ENCODE measurements around the gene TRAIP.

TRAIP gene

GRCh38 chr3:49867871-49868321 is 11.5 kb upstream of the TRAIP start:
- Histone ChIP-seq H3K4me1 (ENCODE audit: control insufficient read depth, low read length) (peaks cover 16% of the 10 kb centered on the region), H3K27me3 (ENCODE audit: control insufficient read depth, low read length) (peaks cover 61% of the 10 kb centered on the region), H3K4me2 (ENCODE audit: low read length) (no peak overlapping the region), H4K20me1 (ENCODE audit: control insufficient read depth, insufficient read depth, low read depth, low read length) (no peaks in the 10 kb centered on the region), H3F3A (ENCODE audit: control insufficient read depth, insufficient read depth) (no peaks in the 10 kb centered on the region), H3K27ac (ENCODE audit: low read depth, low read length) (no peak overlapping the region), H3K9me2 (replicated peaks; ENCODE audit: control insufficient read depth, low read length) (no peaks in the 10 kb centered on the region), H3K4me3 (ENCODE audit: low read length) (no peak overlapping the region), H3K9me3 (ENCODE audit: control insufficient read depth, insufficient read depth, low read length) (no peaks in the 10 kb centered on the region), H3K36me3 (ENCODE audit: control insufficient read depth, low read length) (no peaks in the 10 kb centered on the region), H3K79me2 (ENCODE audit: control insufficient read depth, low read length) (no peaks in the 10 kb centered on the region)
- no peak for TF ChIP-seq CTCF (IDR thresholded peaks at IDR 0.05; ENCODE audit: low read depth, low read length, poor library complexity, severe bottlenecking)
- TF ChIP-seq EZH2phosphoT487 (IDR thresholded peaks at IDR 0.05; ENCODE audit: borderline replicate concordance, low read length): no peak

- Histone ChIP-seq H3K27me3 (ENCODE audit: control insufficient read depth, low read length) (peaks cover 61% of the 10 kb centered on the region), H3K27ac (ENCODE audit: low read depth, low read length) (no peak overlapping the region), H3K4me2 (ENCODE audit: low read length) (no peak overlapping the region)
These were observed 11.0 kb upstream of the TRAIP start for GRCh38 chr3:49867400-49867799.

GRCh38 chr3:49865198-49865784 is 8.9 kb upstream of the TRAIP start:
- no peaks in the 10 kb centered on the region for H4K20me1 ChIP-seq (ENCODE audit: control insufficient read depth, insufficient read depth, low read depth, low read length)
- TF ChIP-seq EZH2phosphoT487 (IDR thresholded peaks at IDR 0.05; ENCODE audit: borderline replicate concordance, low read length): no peak
- TF ChIP-seq CTCF (IDR thresholded peaks at IDR 0.05; ENCODE audit: low read depth, low read length, poor library complexity, severe bottlenecking): no peak
- H3K36me3 ChIP-seq (ENCODE audit: control insufficient read depth, low read length): no peaks in the 10 kb centered on the region
- H3K9me3 ChIP-seq (ENCODE audit: control insufficient read depth, insufficient read depth, low read length): no peaks in the 10 kb centered on the region
- no peak overlapping the region for H3K27ac ChIP-seq (ENCODE audit: low read depth, low read length)
- no peak overlapping the region for H3K4me3 ChIP-seq (ENCODE audit: low read length)
- no peak overlapping the region for H3K4me2 ChIP-seq (ENCODE audit: low read length)
- no peaks in the 10 kb centered on the region for H3K79me2 ChIP-seq (ENCODE audit: control insufficient read depth, low read length)
- H3F3A ChIP-seq (ENCODE audit: control insufficient read depth, insufficient read depth): no peaks in the 10 kb centered on the region
- peaks cover 16% of the 10 kb centered on the region for H3K4me1 ChIP-seq (ENCODE audit: control insufficient read depth, low read length)
- no peaks in the 10 kb centered on the region for H3K9me2 ChIP-seq (replicated peaks; ENCODE audit: control insufficient read depth, low read length)
- H3K27me3 ChIP-seq (ENCODE audit: control insufficient read depth, low read length): peaks cover 52% of the 10 kb centered on the region

More at GRCh38 chr3:49867400-49867799, 11.0 kb upstream of the TRAIP start:
- no peaks in the 10 kb centered on the region for H3K79me2 ChIP-seq (ENCODE audit: control insufficient read depth, low read length)
- peaks cover 16% of the 10 kb centered on the region for H3K4me1 ChIP-seq (ENCODE audit: control insufficient read depth, low read length)
- no peaks in the 10 kb centered on the region for H4K20me1 ChIP-seq (ENCODE audit: control insufficient read depth, insufficient read depth, low read depth, low read length)
- H3F3A ChIP-seq (ENCODE audit: control insufficient read depth, insufficient read depth): no peaks in the 10 kb centered on the region
- TF ChIP-seq EZH2phosphoT487 (IDR thresholded peaks at IDR 0.05; ENCODE audit: borderline replicate concordance, low read length): no peak
- no peak for TF ChIP-seq CTCF (IDR thresholded peaks at IDR 0.05; ENCODE audit: low read depth, low read length, poor library complexity, severe bottlenecking)
- H3K9me3 ChIP-seq (ENCODE audit: control insufficient read depth, insufficient read depth, low read length): no peaks in the 10 kb centered on the region
- H3K36me3 ChIP-seq (ENCODE audit: control insufficient read depth, low read length): no peaks in the 10 kb centered on the region
- no peaks in the 10 kb centered on the region for H3K9me2 ChIP-seq (replicated peaks; ENCODE audit: control insufficient read depth, low read length)
- H3K4me3 ChIP-seq (ENCODE audit: low read length): no peak overlapping the region
